H1 (cell line): ENCODE data around the gene ZNF526. TPM values are rescaled to one million over a fixed set of nuclear protein-coding genes. Genes with fewer than 3 reads are reported as not detected.

ENCODE experiments used
- ASH2L ChIP-seq: fragments of 200-600, 300-600 bp; sonication (generic); IDR thresholded peaks from one replicate; pipeline ENCODE4 v1.7.1; 2017; ENCODE audit warnings: low read length
- ATF2 ChIP-seq: IDR thresholded peaks from 2 replicates; pipeline ENCODE4 v1.6.1; 2012; ENCODE audit warnings: low read length, inconsistent platforms
- CEBPB ChIP-seq: IDR thresholded peaks from 2 replicates; pipeline ENCODE4 v1.6.1; 2012; ENCODE audit warnings: low read depth, low read length
- CHD2 ChIP-seq: IDR thresholded peaks from 2 replicates; pipeline ENCODE4 v1.6.1; 2012; ENCODE audit warnings: low read length, improper control_type of control experiment
- E2F6 ChIP-seq: IDR thresholded peaks from 2 replicates; pipeline ENCODE4 v1.6.1; 2012; ENCODE audit warnings: inconsistent platforms
- FOSL1 ChIP-seq: IDR thresholded peaks from 2 replicates; pipeline ENCODE4 v1.6.1; 2011; ENCODE audit warnings: mild to moderate bottlenecking, low read depth, low read length, moderate library complexity; ENCODE audit not compliant: insufficient read depth
- GABPA ChIP-seq: IDR thresholded peaks from 2 replicates; pipeline ENCODE4 v1.6.1; 2011; ENCODE audit warnings: mild to moderate bottlenecking, low read length, moderate library complexity, borderline replicate concordance; ENCODE audit not compliant: insufficient read depth
- HDAC6 ChIP-seq: IDR thresholded peaks from one replicate; pipeline ENCODE4 v1.7.1; 2012; ENCODE audit warnings: low read depth, mild to moderate bottlenecking, inconsistent platforms, low read length, moderate library complexity
- JUN ChIP-seq: IDR thresholded peaks from 2 replicates; pipeline ENCODE4 v1.6.1; 2011; ENCODE audit warnings: low read depth, mild to moderate bottlenecking, improper control_type of control experiment, low read length
- JUND ChIP-seq: IDR thresholded peaks from 2 replicates; pipeline ENCODE4 v1.6.1; 2011; ENCODE audit warnings: mild to moderate bottlenecking, improper control_type of control experiment, low read length
- KDM5A ChIP-seq: fragments of 200-600 bp; IDR thresholded peaks from 2 replicates; pipeline ENCODE4 v1.7.1; 2012; ENCODE audit warnings: mild to moderate bottlenecking, low read length, inconsistent platforms, mixed read lengths
- MAFK ChIP-seq: IDR thresholded peaks from 2 replicates; pipeline ENCODE4 v1.6.1; 2012; ENCODE audit warnings: low read depth, mild to moderate bottlenecking, improper control_type of control experiment, low read length
- NANOG ChIP-seq: IDR thresholded peaks from 2 replicates; pipeline ENCODE4 v1.6.1; 2011; ENCODE audit warnings: low read length, low read depth, mild to moderate bottlenecking, inconsistent platforms; ENCODE audit not compliant: insufficient read depth, poor library complexity, severe bottlenecking
- RXRA ChIP-seq: IDR thresholded peaks from 2 replicates; pipeline ENCODE4 v1.6.1; 2011; ENCODE audit warnings: low read depth, mild to moderate bottlenecking, low read length, moderate library complexity; ENCODE audit not compliant: insufficient read depth
- SAP30 ChIP-seq: fragments of 300-600 bp; sonication (generic); IDR thresholded peaks from 2 replicates; pipeline ENCODE4 v1.7.1; 2012; ENCODE audit warnings: low read length, moderate library complexity, mild to moderate bottlenecking, inconsistent platforms; ENCODE audit not compliant: insufficient read depth, insufficient replicate concordance
- SIN3A ChIP-seq, 2 experiments: IDR thresholded peaks in 1 of 2; conservative IDR thresholded peaks in 1 of 2; 2 replicates each; pipeline ENCODE4 v1.6.1; 2011 to 2012; ENCODE audit warnings: low read length in 2 of 2, improper control_type of control experiment in 1 of 2, low read depth in 1 of 2, mild to moderate bottlenecking in 1 of 2
- SIX5 ChIP-seq: IDR thresholded peaks from 2 replicates; pipeline ENCODE4 v1.6.1; 2011; ENCODE audit warnings: mild to moderate bottlenecking, low read depth, low read length
- SUZ12 ChIP-seq: fragments of 200-600 bp; sonication (generic); IDR thresholded peaks from 2 replicates; pipeline ENCODE4 v1.6.1; 2012; ENCODE audit warnings: mild to moderate bottlenecking, inconsistent platforms, low read length, moderate library complexity, mixed read lengths
- TAF1 ChIP-seq: IDR thresholded peaks from 2 replicates; pipeline ENCODE4 v1.6.1; 2011; ENCODE audit warnings: mild to moderate bottlenecking, low read depth, low read length
- USF2 ChIP-seq: IDR thresholded peaks from 2 replicates; pipeline ENCODE4 v1.6.1; 2011; ENCODE audit warnings: low read length, improper control_type of control experiment
- polyA plus RNA-seq, 7 experiments: library from polyadenylated mRNA; depleted of rRNA in 3 of 7; stranded (reverse) in 5 of 7; unstranded in 2 of 7; fragments of >200 nt in 5 of 7; fragments of 200-250 nt in 2 of 7; gene quantifications; 1 replicate in 5 of 7; 2 replicates in 1 of 7; 4 replicates in 1 of 7; pipeline versions ENCODE4 v1.2.1 to v1.2.3, GENCODE V29; 2011 to 2013; ENCODE audit warnings: missing spikeins in 2 of 7, mixed read lengths in 2 of 7
- total RNA-seq: library from RNA; stranded (reverse); fragmentation: NEBNext Ultra II Directional; extraction: Animal tissue kit (Norgen Biotek cat#: 25700); gene quantifications from 2 replicates; pipeline ENCODE4 v1.2.1, GENCODE V29; 2021

Gene ZNF526
- total and polyA plus RNA-seq, 2 of the 8 experiments (the other 6 are each of a cell fraction or from before 2014, with no cell fraction given): 8.4 to 14.1 TPM

DNA sequence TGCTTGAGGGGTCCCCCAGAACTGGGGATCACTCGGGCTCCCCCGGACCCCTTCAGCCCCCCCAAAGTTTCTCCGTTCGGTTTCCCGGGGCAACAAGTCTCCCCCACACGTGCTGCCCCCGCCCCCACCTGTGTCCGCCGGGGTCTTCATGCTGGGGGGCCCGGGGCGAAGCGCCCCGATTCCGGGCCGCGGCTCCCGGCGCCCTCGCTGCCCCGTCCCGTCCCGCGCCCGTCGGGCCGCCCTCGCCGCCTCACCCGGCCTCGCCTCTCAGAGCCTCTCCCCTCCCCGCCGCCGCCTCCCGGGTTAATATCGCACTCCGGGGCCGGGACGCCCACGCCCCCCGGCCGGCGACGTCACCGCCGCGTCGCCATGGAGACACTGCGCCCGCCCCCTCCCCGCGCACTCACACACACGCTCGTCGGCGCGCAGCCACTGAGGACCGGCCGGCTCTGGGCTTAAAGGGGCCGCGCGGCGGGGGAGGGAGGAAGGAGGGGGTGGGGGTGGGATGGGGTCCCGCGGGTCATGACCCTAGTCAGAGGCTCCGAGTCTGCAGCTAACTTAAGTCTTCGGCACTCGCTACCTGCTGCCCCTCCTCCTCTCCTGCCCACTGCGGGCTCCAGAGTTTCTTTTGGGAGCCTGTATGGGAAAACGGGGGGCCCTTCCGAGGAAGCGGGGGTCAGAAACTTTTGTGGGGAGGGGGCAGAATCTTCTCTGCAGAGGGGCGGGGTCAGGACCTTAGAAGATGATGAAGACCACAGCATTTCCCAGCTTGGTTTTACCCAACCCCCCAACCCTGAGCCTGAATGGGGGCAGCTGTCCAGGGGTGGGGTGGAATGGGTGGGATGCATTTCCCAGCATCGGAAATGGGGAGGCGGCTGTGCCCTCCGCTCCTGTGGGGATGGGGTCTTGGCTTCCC is 35.0 kb downstream of the ZNF526 start, which contains the start of gene ERF (continued):
- TF ChIP-seq FOSL1 (no peak), CHD2 (no peak), HDAC6 (no peak), ASH2L (no peak), USF2 (no peak), MAFK (no peak), SUZ12 (no peak), NANOG (no peak), SIX5 (no peak), JUN (no peak), SIN3A (conservative IDR thresholded peaks at IDR 0.05 in 1 of 2, IDR thresholded peaks at IDR 0.05 in 1 of 2; ENCODE audit: low read depth in 1 of 2, low read length in 2 of 2) (peak in 1 of 2 experiments; percentile 14; a peak in 1 of 4 replicates), RXRA (0 out of 2 replicates have a peak, but pooled peaks have one; percentile 64), CEBPB (no peak), JUND (no peak), TAF1 (peak; percentile 73), KDM5A (no peak), ATF2 (no peak), GABPA (no peak), E2F6 (no peak), SAP30 (no peak)
- TF ChIP-seq, all 59 proteins: peak for 12
